GM10248 (cell line): Measurements from ENCODE around the gene AP1AR.

Source experiments
- CTCF ChIA-PET: fragments of 300-600 bp; sonication (Branson Sonifier 250); formaldehyde crosslinking; extraction: SDS; loops from one replicate; lab custom pipeline; 2021; ENCODE audit warnings: antibody characterized with exemption; lab: Yijun Ruan, JAX
- POLR2A ChIA-PET: fragments of 350-650 bp; sonication (Branson Sonifier 250); formaldehyde crosslinking; extraction: SDS; loops from one replicate; lab custom pipeline; 2020; ENCODE audit warnings: antibody characterized with exemption; lab: Yijun Ruan, JAX
- DNase-seq: peaks from one replicate; pipeline ENCODE4 v3.0.0; 2012; ENCODE audit errors: extremely low spot score
- CTCF ChIP-seq: IDR thresholded peaks from 2 replicates; pipeline ENCODE4 v1.5.1; 2012; ENCODE audit warnings: mild to moderate bottlenecking, low read depth; ENCODE audit errors: extremely low read depth, missing control alignments, control extremely low read depth

AP1AR gene

DNA sequence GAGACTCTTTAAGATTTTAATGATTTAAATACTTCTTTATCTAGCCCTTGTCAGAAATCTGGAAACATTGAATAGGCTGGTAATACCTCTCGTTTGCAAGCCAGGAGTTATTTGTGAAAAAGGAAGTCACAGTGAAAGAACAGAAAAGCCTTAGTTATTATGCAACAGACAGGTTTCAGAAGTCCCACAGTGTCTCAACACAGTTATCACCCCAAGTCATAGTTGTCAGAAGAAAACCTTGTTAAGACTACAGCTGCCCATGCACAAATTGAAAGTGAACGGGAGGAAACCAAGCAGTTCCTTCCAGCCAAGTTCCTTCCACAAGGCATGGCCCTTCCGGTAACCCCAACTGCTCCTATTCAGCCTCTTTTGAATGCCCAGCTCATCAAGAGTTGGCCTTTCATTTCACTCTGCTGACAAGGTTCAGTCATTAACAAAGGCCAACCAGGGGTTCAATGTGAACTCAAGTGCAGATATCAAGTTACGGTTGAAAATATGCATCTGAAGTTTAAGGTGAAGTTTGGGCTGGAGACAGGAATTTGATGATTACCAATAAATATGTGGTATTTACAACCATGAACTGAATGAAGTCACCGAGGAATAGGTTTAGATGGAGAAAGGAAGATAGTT is 81.1 kb downstream of the AP1AR start:
- ChIA-PET CTCF (interaction anchor here (1.3 to 4.4 kb wide), 7 partner anchors 8 to 211 kb away, joined by 3 to 22 read pairs (median 11); partner anchors contain the start of gene TIFA), POLR2A (interaction anchor here (0.6 to 1.7 kb wide), 2 partner anchors 33 to 38 kb away, joined by 3 to 9 read pairs; no protein-coding TSS in a partner anchor)
- peak; percentile 74 for DNase-seq
- TF ChIP-seq CTCF: no peak

DNA sequence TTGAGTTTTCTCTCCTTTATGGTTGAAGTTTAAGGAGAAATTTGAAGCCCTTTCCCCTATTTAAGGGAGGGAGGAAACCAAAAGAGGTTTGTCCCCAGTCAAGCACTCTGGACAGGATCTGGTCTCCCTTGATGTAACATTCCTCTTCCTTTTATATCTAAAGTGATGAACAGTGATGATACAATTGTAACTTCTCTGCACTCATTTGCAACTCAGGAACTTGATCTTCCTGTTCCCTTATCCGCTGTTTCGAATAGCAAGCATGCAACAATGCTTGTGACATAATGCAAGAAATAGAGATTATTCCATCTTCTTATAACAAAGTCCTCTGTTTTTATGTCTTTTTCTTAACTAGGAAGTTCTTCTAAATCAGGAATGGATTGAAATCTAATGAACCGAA is 83.9 kb downstream of the AP1AR start:
- POLR2A ChIA-PET: no interaction called here
- no peak for TF ChIP-seq CTCF
- CTCF ChIA-PET: no interaction called here
- DNase-seq: no peak

- CTCF ChIA-PET: no interaction called here
- no peak for TF ChIP-seq CTCF
- POLR2A ChIA-PET: no interaction called here
- DNase-seq: no peak
Observed at GRCh38 chr4:112316360-112316759, 84.8 kb downstream of the AP1AR start.

GRCh38 chr4:112318239-112319142 is 86.9 kb downstream of the AP1AR start:
- peak; percentile 52 for DNase-seq
- CTCF ChIA-PET: interaction anchor here (0.9 to 2.8 kb wide), 8 partner anchors 9 to 286 kb away, joined by 3 to 18 read pairs (median 4); no protein-coding TSS in a partner anchor
- no peak for TF ChIP-seq CTCF
- POLR2A ChIA-PET: interaction anchor here (1.3 kb wide), 1 partner anchor 33 kb away, joined by 3 read pairs; the partner anchor contains the start of gene TIFA
